GM23338 (cell line): ENCODE measurements around the gene OR8D1. TPM values are rescaled to one million over a fixed set of nuclear protein-coding genes. Genes with fewer than 3 reads are reported as not detected.

Experiments used
- ATAC-seq: fragments of 200-7000 bp; cut with Tn5 transposase; 3 replicates; pipeline ENCODE4 v1.9.1; 2020
- DNase-seq: peaks from one replicate; pipeline ENCODE4 v3.0.0-alpha.2; 2015; ENCODE audit warnings: low spot score
- H2AFZ ChIP-seq: fragments of 200-600 bp; sonication (generic); 2 replicates; pipeline ENCODE4 v1.8.0; 2016; ENCODE audit warnings: antibody characterized with exemption, mild to moderate bottlenecking, moderate library complexity
- H3F3A ChIP-seq: fragments of 200-600 bp; sonication (generic); replicated peaks from 2 replicates; pipeline ENCODE4 v1.8.0; 2017; ENCODE audit warnings: antibody characterized with exemption, mixed run types, low read depth
- H3K27ac ChIP-seq: fragments of 200-600 bp; sonication (generic); 2 replicates; pipeline ENCODE4 v1.6.1; 2016; ENCODE audit warnings: low read depth
- H3K27me3 ChIP-seq: fragments of 200-600 bp; sonication (generic); 2 replicates; pipeline ENCODE4 v1.8.0; 2016; ENCODE audit warnings: mild to moderate bottlenecking, mixed run types, moderate library complexity; ENCODE audit not compliant: insufficient read depth
- H3K36me3 ChIP-seq: fragments of 200-600 bp; sonication (generic); 2 replicates; pipeline ENCODE4 v1.8.0; 2016; ENCODE audit warnings: mild to moderate bottlenecking; ENCODE audit not compliant: insufficient read depth
- H3K4me1 ChIP-seq: fragments of 200-600 bp; sonication (generic); 2 replicates; pipeline ENCODE4 v1.8.0; 2016; ENCODE audit warnings: mild to moderate bottlenecking, moderate library complexity; ENCODE audit not compliant: insufficient read depth
- H3K4me2 ChIP-seq: fragments of 200-600 bp; sonication (generic); 2 replicates; pipeline ENCODE4 v1.7.1; 2017; ENCODE audit warnings: mixed run types
- H3K4me3 ChIP-seq: fragments of 200-600 bp; sonication (generic); 2 replicates; pipeline ENCODE4 v1.6.1; 2016; ENCODE audit warnings: mixed run types
- H3K79me2 ChIP-seq: fragments of 200-600 bp; sonication (generic); replicated peaks from 2 replicates; pipeline ENCODE4 v1.8.0; 2017; ENCODE audit warnings: mild to moderate bottlenecking; ENCODE audit not compliant: insufficient read depth
- H3K9me2 ChIP-seq: fragments of 200-600 bp; sonication (generic); 2 replicates; pipeline ENCODE4 v1.8.0; 2017; ENCODE audit not compliant: insufficient read depth
- H4K20me1 ChIP-seq: fragments of 200-600 bp; sonication (generic); replicated peaks from 2 replicates; pipeline ENCODE4 v1.8.0; 2017; ENCODE audit warnings: mild to moderate bottlenecking; ENCODE audit not compliant: insufficient read depth
- H3K27ac Mint-ChIP-seq: 2 replicates; pipeline ENCODE4 v1.8.0; 2020; ENCODE audit warnings: inconsistent platforms, mild to moderate bottlenecking, moderate library complexity, mixed read lengths
- H3K27me3 Mint-ChIP-seq: 3 replicates; pipeline ENCODE4 v1.8.0; 2022; ENCODE audit warnings: low read depth, mild to moderate bottlenecking, moderate library complexity, mixed read lengths, inconsistent platforms; ENCODE audit not compliant: insufficient read depth, poor library complexity
- H3K36me3 Mint-ChIP-seq: 3 replicates; pipeline ENCODE4 v1.8.0; 2021; ENCODE audit warnings: low read depth, mild to moderate bottlenecking, inconsistent platforms, moderate library complexity, mixed read lengths
- H3K4me1 Mint-ChIP-seq: 3 replicates; pipeline ENCODE4 v1.8.0; 2020; ENCODE audit warnings: mild to moderate bottlenecking, inconsistent platforms, mixed read lengths
- H3K4me3 Mint-ChIP-seq: 3 replicates; pipeline ENCODE4 v1.8.0; 2021; ENCODE audit warnings: moderate library complexity, mild to moderate bottlenecking, inconsistent platforms, mixed read lengths
- H3K9me3 Mint-ChIP-seq: 3 replicates; pipeline ENCODE4 v1.8.0; 2020; ENCODE audit warnings: moderate library complexity, mild to moderate bottlenecking, inconsistent platforms, mixed read lengths
- CREB1 ChIP-seq: fragments of 250-450 bp; sonication (Bioruptor Pico); IDR thresholded peaks from 2 replicates; pipeline ENCODE4 v1.5.0; 2020; ENCODE audit warnings: low read depth, mild to moderate bottlenecking, moderate library complexity
- EZH2 ChIP-seq: fragments of 200-600 bp; sonication (generic); IDR thresholded peaks from one replicate; pipeline ENCODE4 v1.8.0; 2017; ENCODE audit warnings: antibody characterized with exemption, mild to moderate bottlenecking, low read depth; ENCODE audit not compliant: unreplicated experiment
- EZH2phosphoT487 ChIP-seq: fragments of 200-600 bp; sonication (generic); IDR thresholded peaks from one replicate; pipeline ENCODE4 v1.8.1; 2018; ENCODE audit warnings: antibody characterized with exemption; ENCODE audit not compliant: unreplicated experiment
- NANOG ChIP-seq: IDR thresholded peaks from 2 replicates; pipeline ENCODE4 v1.6.1; 2016; ENCODE audit warnings: antibody characterized with exemption, borderline replicate concordance
- POLR2AphosphoS5 ChIP-seq: IDR thresholded peaks from 2 replicates; pipeline ENCODE4 v1.6.1; 2016; ENCODE audit warnings: antibody characterized with exemption, low read depth
- STAT1 ChIP-seq: IDR thresholded peaks from one replicate; pipeline ENCODE4 v1.6.1; 2016; ENCODE audit warnings: antibody characterized with exemption; ENCODE audit not compliant: unreplicated experiment
- ZNF114 ChIP-seq: fragments of 250-450 bp; sonication (Bioruptor Pico); IDR thresholded peaks from 2 replicates; pipeline ENCODE4 v1.5.0; 2020; ENCODE audit warnings: mild to moderate bottlenecking, moderate library complexity
- ZNF331 ChIP-seq: fragments of 250-450 bp; sonication (Bioruptor Pico); IDR thresholded peaks from 2 replicates; pipeline ENCODE4 v1.5.0; 2020; ENCODE audit warnings: low read depth, mild to moderate bottlenecking, moderate library complexity
- ZNF462 ChIP-seq: fragments of 250-450 bp; sonication (Bioruptor Pico); IDR thresholded peaks from 2 replicates; pipeline ENCODE4 v1.5.0; 2020; ENCODE audit warnings: mild to moderate bottlenecking, moderate library complexity
- polyA plus RNA-seq: library from polyadenylated mRNA; unstranded; fragments of >200 nt; fragmentation: Nextera tagmentation; extraction: Ambion mirVana; gene quantifications from 2 replicates; pipeline ENCODE4 v1.2.1, GENCODE V29; 2016
- total RNA-seq: library from RNA; depleted of rRNA; stranded (reverse); fragments of >200 nt; shearing (Covaris generic); gene quantifications from 2 replicates; pipeline ENCODE4 v1.2.3, GENCODE V29; 2014
- TF ChIP-seq, protein P1 (sequence below): IDR thresholded peaks from one replicate; pipeline ENCODE4 v1.6.1; 2018; ENCODE audit warnings: antibody characterized with exemption; ENCODE audit not compliant: unreplicated experiment
- TF ChIP-seq, protein P2 (sequence below), 2 experiments: fragments of 200-600 bp in 1 of 2; sonication (generic) in 1 of 2; conservative IDR thresholded peaks; 2 replicates each; pipeline versions ENCODE4 v1.5.1 to v1.6.1; 2016 to 2017; ENCODE audit warnings: antibody characterized with exemption in 2 of 2, low read depth in 2 of 2, mild to moderate bottlenecking in 2 of 2, moderate library complexity in 1 of 2

The OR8D1 gene
- total and polyA plus RNA-seq, 2 experiments from 2014 or later, result not detected

- Histone ChIP-seq H3F3A (no peaks in the 10 kb centered on the region), H3K36me3 (no peaks in the 10 kb centered on the region), H4K20me1 (no peaks in the 10 kb centered on the region), H3K79me2 (no peaks in the 10 kb centered on the region), H3K4me2 (no peak overlapping the region), H3K27me3 (no peaks in the 10 kb centered on the region), H3K4me1 (no peaks in the 10 kb centered on the region), H2AFZ (no peak overlapping the region), H3K27ac (no peak overlapping the region), H3K9me2 (peaks cover 13% of the 10 kb centered on the region; the same call in 1 of the 2 replicates), H3K4me3 (no peak overlapping the region)
- no peaks in the 10 kb centered on the region for H3K36me3 Mint-ChIP-seq
- TF ChIP-seq EZH2 (no peak), CREB1 (CRISPR knock-in tag) (no peak), ZNF114 (no peak), NANOG (no peak), POLR2AphosphoS5 (no peak), ZNF331 (CRISPR knock-in tag) (no peak), EZH2phosphoT487 (no peak), STAT1 (no peak)
- TF ChIP-seq, protein P1, sequence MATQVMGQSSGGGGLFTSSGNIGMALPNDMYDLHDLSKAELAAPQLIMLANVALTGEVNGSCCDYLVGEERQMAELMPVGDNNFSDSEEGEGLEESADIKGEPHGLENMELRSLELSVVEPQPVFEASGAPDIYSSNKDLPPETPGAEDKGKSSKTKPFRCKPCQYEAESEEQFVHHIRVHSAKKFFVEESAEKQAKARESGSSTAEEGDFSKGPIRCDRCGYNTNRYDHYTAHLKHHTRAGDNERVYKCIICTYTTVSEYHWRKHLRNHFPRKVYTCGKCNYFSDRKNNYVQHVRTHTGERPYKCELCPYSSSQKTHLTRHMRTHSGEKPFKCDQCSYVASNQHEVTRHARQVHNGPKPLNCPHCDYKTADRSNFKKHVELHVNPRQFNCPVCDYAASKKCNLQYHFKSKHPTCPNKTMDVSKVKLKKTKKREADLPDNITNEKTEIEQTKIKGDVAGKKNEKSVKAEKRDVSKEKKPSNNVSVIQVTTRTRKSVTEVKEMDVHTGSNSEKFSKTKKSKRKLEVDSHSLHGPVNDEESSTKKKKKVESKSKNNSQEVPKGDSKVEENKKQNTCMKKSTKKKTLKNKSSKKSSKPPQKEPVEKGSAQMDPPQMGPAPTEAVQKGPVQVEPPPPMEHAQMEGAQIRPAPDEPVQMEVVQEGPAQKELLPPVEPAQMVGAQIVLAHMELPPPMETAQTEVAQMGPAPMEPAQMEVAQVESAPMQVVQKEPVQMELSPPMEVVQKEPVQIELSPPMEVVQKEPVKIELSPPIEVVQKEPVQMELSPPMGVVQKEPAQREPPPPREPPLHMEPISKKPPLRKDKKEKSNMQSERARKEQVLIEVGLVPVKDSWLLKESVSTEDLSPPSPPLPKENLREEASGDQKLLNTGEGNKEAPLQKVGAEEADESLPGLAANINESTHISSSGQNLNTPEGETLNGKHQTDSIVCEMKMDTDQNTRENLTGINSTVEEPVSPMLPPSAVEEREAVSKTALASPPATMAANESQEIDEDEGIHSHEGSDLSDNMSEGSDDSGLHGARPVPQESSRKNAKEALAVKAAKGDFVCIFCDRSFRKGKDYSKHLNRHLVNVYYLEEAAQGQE, result no peak
- TF ChIP-seq, protein P2, sequence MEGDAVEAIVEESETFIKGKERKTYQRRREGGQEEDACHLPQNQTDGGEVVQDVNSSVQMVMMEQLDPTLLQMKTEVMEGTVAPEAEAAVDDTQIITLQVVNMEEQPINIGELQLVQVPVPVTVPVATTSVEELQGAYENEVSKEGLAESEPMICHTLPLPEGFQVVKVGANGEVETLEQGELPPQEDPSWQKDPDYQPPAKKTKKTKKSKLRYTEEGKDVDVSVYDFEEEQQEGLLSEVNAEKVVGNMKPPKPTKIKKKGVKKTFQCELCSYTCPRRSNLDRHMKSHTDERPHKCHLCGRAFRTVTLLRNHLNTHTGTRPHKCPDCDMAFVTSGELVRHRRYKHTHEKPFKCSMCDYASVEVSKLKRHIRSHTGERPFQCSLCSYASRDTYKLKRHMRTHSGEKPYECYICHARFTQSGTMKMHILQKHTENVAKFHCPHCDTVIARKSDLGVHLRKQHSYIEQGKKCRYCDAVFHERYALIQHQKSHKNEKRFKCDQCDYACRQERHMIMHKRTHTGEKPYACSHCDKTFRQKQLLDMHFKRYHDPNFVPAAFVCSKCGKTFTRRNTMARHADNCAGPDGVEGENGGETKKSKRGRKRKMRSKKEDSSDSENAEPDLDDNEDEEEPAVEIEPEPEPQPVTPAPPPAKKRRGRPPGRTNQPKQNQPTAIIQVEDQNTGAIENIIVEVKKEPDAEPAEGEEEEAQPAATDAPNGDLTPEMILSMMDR (conservative IDR thresholded peaks at IDR 0.05; ENCODE audit: low read depth in 2 of 2), result no peak
- no peak for ATAC-seq
- DNase-seq, result no peak
- H3K4me1 Mint-ChIP-seq, result no peaks in the 10 kb centered on the region
- no peaks in the 10 kb centered on the region for H3K27me3 Mint-ChIP-seq
- no peak overlapping the region for H3K27ac Mint-ChIP-seq
- no peaks in the 10 kb centered on the region for H3K9me3 Mint-ChIP-seq
- H3K4me3 Mint-ChIP-seq, result no peak overlapping the region
These were observed 2.1 kb downstream of the OR8D1 start for GRCh38 chr11:124311670-124312069.

GRCh38 chr11:124311269-124311668 lies 2.5 kb downstream of the OR8D1 start:
- Histone ChIP-seq H3K4me2 (no peak overlapping the region), H3K4me3 (no peak overlapping the region), H3K27me3 (no peaks in the 10 kb centered on the region), H3K9me2 (peaks cover 13% of the 10 kb centered on the region; the same call in 1 of the 2 replicates), H4K20me1 (no peaks in the 10 kb centered on the region), H3K36me3 (no peaks in the 10 kb centered on the region), H2AFZ (no peak overlapping the region), H3F3A (no peaks in the 10 kb centered on the region), H3K79me2 (no peaks in the 10 kb centered on the region), H3K27ac (no peak overlapping the region), H3K4me1 (no peaks in the 10 kb centered on the region)
- DNase-seq (no peak), ATAC-seq (no peak)
- Mint-ChIP-seq H3K36me3 (no peaks in the 10 kb centered on the region), H3K4me3 (no peak overlapping the region), H3K27me3 (no peaks in the 10 kb centered on the region), H3K9me3 (no peaks in the 10 kb centered on the region), H3K4me1 (no peaks in the 10 kb centered on the region), H3K27ac (no peak overlapping the region)
- TF ChIP-seq EZH2 (no peak), ZNF462 (CRISPR knock-in tag) (no peak)
